ENCODE data around the gene RNF207.

RNF207 gene

GRCh38 chr1:6248161-6248776, 42.4 kb downstream of the RNF207 start (continued):
- TF ChIP-seq ZBTB11 (tag by site-specific recombination; conservative IDR thresholded peaks at IDR 0.05; ENCODE audit: low read depth): no peak
- TF ChIP-seq ZBTB6 (tag by site-specific recombination; IDR thresholded peaks at IDR 0.05): no peak
- no peak for TF ChIP-seq YY1 (tag by site-specific recombination; IDR thresholded peaks at IDR 0.05)
- no peak for TF ChIP-seq ZNF175 (tag by site-specific recombination; IDR thresholded peaks at IDR 0.05)
- TF ChIP-seq KLF10 (tag by site-specific recombination; IDR thresholded peaks at IDR 0.05): no peak
- TF ChIP-seq KLF9 (tag by site-specific recombination; IDR thresholded peaks at IDR 0.05; ENCODE audit: low read depth): no peak
- TF ChIP-seq ZNF791 (tag by site-specific recombination; IDR thresholded peaks at IDR 0.05): no peak
- TF ChIP-seq ZNF785 (tag by site-specific recombination; IDR thresholded peaks at IDR 0.05): no peak
- TF ChIP-seq MYNN (tag by site-specific recombination; IDR thresholded peaks at IDR 0.05; ENCODE audit: borderline replicate concordance): no peak

DNA sequence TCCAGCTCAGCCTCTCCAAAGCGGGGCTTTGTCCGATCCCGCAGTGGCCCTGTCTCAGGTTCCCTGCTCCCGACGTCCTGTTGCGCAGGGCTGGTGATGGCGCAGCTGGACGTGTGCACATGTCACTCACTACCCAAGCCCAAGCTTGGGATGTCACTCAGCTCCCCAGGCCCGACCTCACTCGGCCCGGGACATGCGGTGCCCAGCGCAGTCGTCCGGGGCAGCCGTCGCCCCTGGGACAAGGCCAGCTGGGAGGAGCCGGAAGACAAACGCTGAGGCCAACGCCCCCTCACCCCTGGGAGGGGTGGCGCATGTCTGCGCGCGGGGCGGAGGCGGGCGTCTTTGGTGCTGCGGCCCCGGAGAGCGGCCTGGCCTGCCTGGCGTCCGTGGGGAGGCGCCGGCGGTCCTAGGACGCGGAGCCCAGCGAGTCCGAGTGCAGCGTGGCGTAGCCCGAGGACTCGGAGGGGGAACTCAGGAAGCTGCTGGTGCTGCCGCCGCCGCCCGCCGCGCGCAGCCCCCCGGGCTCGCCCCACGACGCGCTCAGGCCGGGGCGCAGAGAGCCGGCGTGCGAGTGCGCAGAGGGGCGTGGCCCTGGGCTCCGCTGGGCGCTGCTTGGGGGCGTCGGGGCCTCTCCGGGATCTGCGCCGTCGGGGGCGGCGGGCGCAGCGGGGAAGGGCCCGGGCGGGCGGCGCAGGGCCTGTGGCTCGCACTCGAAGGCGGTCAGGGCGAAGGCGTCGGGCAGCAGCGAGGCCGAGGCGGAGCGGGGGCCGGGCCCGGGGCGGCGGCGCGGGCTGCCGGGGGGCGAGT, 43.2 kb downstream of the RNF207 start:
- Histone ChIP-seq H3K9me3 (ENCODE audit: control insufficient read depth, insufficient read depth, low read depth, low read length) (no peaks in the 10 kb centered on the region), H3K27ac (ENCODE audit: extremely low read depth, low read depth, low read length) (no peak overlapping the region), H3K36me3 (ENCODE audit: control insufficient read depth in 2 of 2, insufficient read depth in 1 of 2, low read length in 2 of 2) (peaks cover 0 to 8% of the 10 kb centered on the region in 2 experiments; a peak in 1 of 3 replicates), H3K4me3 (ENCODE audit: low read depth, low read length) (no peak overlapping the region), H3K4me1 (ENCODE audit: control insufficient read depth, insufficient read depth, low read length) (no peaks in the 10 kb centered on the region)
- POLR2A ChIA-PET: no interaction called here
- CTCF ChIA-PET: interaction anchor here (0.6 to 9.2 kb wide), 8 partner anchors 11 to 189 kb away, joined by 3 to 181 read pairs (median 14); no protein-coding TSS in a partner anchor
- TF ChIP-seq, protein P1, sequence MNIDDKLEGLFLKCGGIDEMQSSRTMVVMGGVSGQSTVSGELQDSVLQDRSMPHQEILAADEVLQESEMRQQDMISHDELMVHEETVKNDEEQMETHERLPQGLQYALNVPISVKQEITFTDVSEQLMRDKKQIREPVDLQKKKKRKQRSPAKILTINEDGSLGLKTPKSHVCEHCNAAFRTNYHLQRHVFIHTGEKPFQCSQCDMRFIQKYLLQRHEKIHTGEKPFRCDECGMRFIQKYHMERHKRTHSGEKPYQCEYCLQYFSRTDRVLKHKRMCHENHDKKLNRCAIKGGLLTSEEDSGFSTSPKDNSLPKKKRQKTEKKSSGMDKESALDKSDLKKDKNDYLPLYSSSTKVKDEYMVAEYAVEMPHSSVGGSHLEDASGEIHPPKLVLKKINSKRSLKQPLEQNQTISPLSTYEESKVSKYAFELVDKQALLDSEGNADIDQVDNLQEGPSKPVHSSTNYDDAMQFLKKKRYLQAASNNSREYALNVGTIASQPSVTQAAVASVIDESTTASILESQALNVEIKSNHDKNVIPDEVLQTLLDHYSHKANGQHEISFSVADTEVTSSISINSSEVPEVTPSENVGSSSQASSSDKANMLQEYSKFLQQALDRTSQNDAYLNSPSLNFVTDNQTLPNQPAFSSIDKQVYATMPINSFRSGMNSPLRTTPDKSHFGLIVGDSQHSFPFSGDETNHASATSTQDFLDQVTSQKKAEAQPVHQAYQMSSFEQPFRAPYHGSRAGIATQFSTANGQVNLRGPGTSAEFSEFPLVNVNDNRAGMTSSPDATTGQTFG (tag by site-specific recombination; IDR thresholded peaks at IDR 0.05; ENCODE audit: borderline replicate concordance): no peak
- no peak for TF ChIP-seq ZNF660 (tag by site-specific recombination; IDR thresholded peaks at IDR 0.05)
- no peak for TF ChIP-seq KLF7 (tag by site-specific recombination; IDR thresholded peaks at IDR 0.05; ENCODE audit: borderline replicate concordance)
- TF ChIP-seq ZNF239 (tag by site-specific recombination; IDR thresholded peaks at IDR 0.05): no peak
- no peak for TF ChIP-seq ZNF549 (tag by site-specific recombination; IDR thresholded peaks at IDR 0.05)
- no peak for TF ChIP-seq ZNF777 (tag by site-specific recombination; IDR thresholded peaks at IDR 0.05; ENCODE audit: borderline replicate concordance)
- TF ChIP-seq OVOL3 (tag by site-specific recombination; IDR thresholded peaks at IDR 0.05): no peak
- no peak for TF ChIP-seq ZXDB (tag by site-specific recombination; IDR thresholded peaks at IDR 0.05)
- TF ChIP-seq HOXA7 (CRISPR knock-in tag; IDR thresholded peaks at IDR 0.05; ENCODE audit: borderline replicate concordance): no peak
- no peak for TF ChIP-seq ZNF221 (tag by site-specific recombination; IDR thresholded peaks at IDR 0.05; ENCODE audit: borderline replicate concordance)
- TF ChIP-seq ZNF184 (tag by site-specific recombination; IDR thresholded peaks at IDR 0.05): no peak

All from HEK293 (cell line).